GM21723 (cell line): ENCODE data around the gene CHCHD3.

ENCODE experiments used
- ATAC-seq: cut with Tn5 transposase; IDR thresholded peaks from one replicate; pipeline ENCODE4 v1.9.1; 2021; ENCODE audit warnings: mild to moderate bottlenecking, moderate library complexity; ENCODE audit not compliant: unreplicated experiment

CHCHD3 gene

GRCh38 chr7:133081599-133082389 is at the start of gene CHCHD3:
TSS of gene CHCHD3 (minus strand) at chr7:133082090. CDS start at chr7:133081937, 153 bp downstream.
- peak; percentile 99 for ATAC-seq

GRCh38 chr7:133130166-133130565 is 48.3 kb upstream of the CHCHD3 start:
- no peak for ATAC-seq

GRCh38 chr7:133126422-133126821 is 44.5 kb upstream of the CHCHD3 start:
- no peak for ATAC-seq

- ATAC-seq: no peak
Measured at GRCh38 chr7:133124974-133125373, 43.1 kb upstream of the CHCHD3 start.

GRCh38 chr7:133121175-133121844 is 39.4 kb upstream of the CHCHD3 start:
- no peak for ATAC-seq

GRCh38 chr7:133119067-133119466 is 37.2 kb upstream of the CHCHD3 start:
- no peak for ATAC-seq

- no peak for ATAC-seq
Measured at GRCh38 chr7:133118261-133118660, 36.4 kb upstream of the CHCHD3 start.

GRCh38 chr7:133117452-133117851 is 35.6 kb upstream of the CHCHD3 start:
- ATAC-seq: no peak

GRCh38 chr7:133115596-133115995 is 33.7 kb upstream of the CHCHD3 start:
- ATAC-seq: no peak

- ATAC-seq: no peak
Measured at GRCh38 chr7:133114519-133114918, 32.6 kb upstream of the CHCHD3 start.

GRCh38 chr7:133112976-133113375 is 31.1 kb upstream of the CHCHD3 start:
- no peak for ATAC-seq

GRCh38 chr7:133112335-133112734 is 30.4 kb upstream of the CHCHD3 start:
- no peak for ATAC-seq

- no peak for ATAC-seq
Measured at GRCh38 chr7:133110312-133110711, 28.4 kb upstream of the CHCHD3 start.

GRCh38 chr7:133109816-133110215 is 27.9 kb upstream of the CHCHD3 start:
- no peak for ATAC-seq

- no peak for ATAC-seq
Measured at GRCh38 chr7:133108023-133108422, 26.1 kb upstream of the CHCHD3 start.

- ATAC-seq: no peak
Measured at GRCh38 chr7:133102276-133103060, 20.6 kb upstream of the CHCHD3 start.

- ATAC-seq: no peak
Measured at GRCh38 chr7:133099633-133100286, 17.9 kb upstream of the CHCHD3 start.

- ATAC-seq: no peak
Measured at GRCh38 chr7:133095119-133095671, 13.3 kb upstream of the CHCHD3 start.

- no peak for ATAC-seq
Measured at GRCh38 chr7:133091943-133092464, 10.1 kb upstream of the CHCHD3 start.

GRCh38 chr7:133082390-133082766 is 488 bp upstream of the CHCHD3 start:
- ATAC-seq: no peak
